ENCODE data around the gene GPT2. TPM values are rescaled to one million over a fixed set of nuclear protein-coding genes. Genes with fewer than 3 reads are reported as not detected.
"Not testable (repeated sequence)": the region's sequence is repeated elsewhere in the genome, so short reads cannot be mapped to it uniquely, and the experiment has no call there.

Gene GPT2
- total RNA-seq, 1 donor from 2014 or later, result 70.2 TPM

GRCh38 chr16:46868891-46869290, 15.3 kb upstream of the GPT2 start:
- FAIRE-seq, result not testable (repeated sequence)

GRCh38 chr16:46871597-46871996, 12.6 kb upstream of the GPT2 start:
- Histone ChIP-seq H3K27me3 (ENCODE audit: insufficient read depth, low read length) (no peaks in the 10 kb centered on the region), H3K79me2 (ENCODE audit: insufficient read depth, low read length) (no peaks in the 10 kb centered on the region), H3K36me3 (ENCODE audit: insufficient read depth, low read length) (no peaks in the 10 kb centered on the region), H3K4me2 (ENCODE audit: low read length) (no peak overlapping the region), H3K4me1 (ENCODE audit: insufficient read depth, low read length) (no peaks in the 10 kb centered on the region), H4K20me1 (ENCODE audit: insufficient read depth, low read length) (no peaks in the 10 kb centered on the region), H3K9me3 (ENCODE audit: insufficient read depth, low read depth, low read length) (no peaks in the 10 kb centered on the region), H3K4me3 (ENCODE audit: insufficient read depth, low read depth, low read length) (no peak overlapping the region), H3K9ac (ENCODE audit: low read length) (no peak overlapping the region), H2AFZ (ENCODE audit: low read depth, low read length) (no peak overlapping the region), H3K27ac (ENCODE audit: low read depth, low read length) (no peak overlapping the region)
- Mint-ChIP-seq H3K9me3 (ENCODE audit: unreplicated experiment) (peaks cover 2% of the 10 kb centered on the region), H3K27me3 (ENCODE audit: low read depth, unreplicated experiment) (peaks cover 6% of the 10 kb centered on the region), H3K4me3 (ENCODE audit: unreplicated experiment) (no peak overlapping the region), H3K36me3 (ENCODE audit: low read depth, unreplicated experiment) (peaks cover 2% of the 10 kb centered on the region), H3K4me1 (ENCODE audit: low read depth, unreplicated experiment) (no peaks in the 10 kb centered on the region), H3K27ac (ENCODE audit: unreplicated experiment) (no peak overlapping the region)
- DNase-seq (ENCODE audit: low read depth), result no peak
- no peak for TF ChIP-seq CTCF (IDR thresholded peaks at IDR 0.05; ENCODE audit: insufficient read depth, low read depth, low read length)
- no peak for TF ChIP-seq EZH2 (IDR thresholded peaks at IDR 0.05; ENCODE audit: insufficient read depth, low read length)
- FAIRE-seq, result no peak

More at GRCh38 chr16:46868891-46869290, 15.3 kb upstream of the GPT2 start:
- H3K27me3 ChIP-seq (ENCODE audit: insufficient read depth, low read length); DNase-seq (ENCODE audit: low read depth); H3K9me3 Mint-ChIP-seq (ENCODE audit: unreplicated experiment); H2AFZ ChIP-seq (ENCODE audit: low read depth, low read length); H4K20me1 ChIP-seq (ENCODE audit: insufficient read depth, low read length); H3K9me3 ChIP-seq (ENCODE audit: insufficient read depth, low read depth, low read length); H3K36me3 Mint-ChIP-seq (ENCODE audit: low read depth, unreplicated experiment); H3K4me3 Mint-ChIP-seq (ENCODE audit: unreplicated experiment); H3K4me1 Mint-ChIP-seq (ENCODE audit: low read depth, unreplicated experiment); H3K27ac Mint-ChIP-seq (ENCODE audit: unreplicated experiment); H3K4me2 ChIP-seq (ENCODE audit: low read length); H3K79me2 ChIP-seq (ENCODE audit: insufficient read depth, low read length); H3K4me1 ChIP-seq (ENCODE audit: insufficient read depth, low read length); H3K27ac ChIP-seq (ENCODE audit: low read depth, low read length); H3K9ac ChIP-seq (ENCODE audit: low read length); H3K27me3 Mint-ChIP-seq (ENCODE audit: low read depth, unreplicated experiment); H3K4me3 ChIP-seq (ENCODE audit: insufficient read depth, low read depth, low read length); H3K36me3 ChIP-seq (ENCODE audit: insufficient read depth, low read length): not testable (repeated sequence)

- H3K36me3 ChIP-seq (ENCODE audit: insufficient read depth, low read length), result no peaks in the 10 kb centered on the region
- H3K4me3 ChIP-seq (ENCODE audit: insufficient read depth, low read depth, low read length), result no peak overlapping the region
- TF ChIP-seq EZH2 (IDR thresholded peaks at IDR 0.05; ENCODE audit: insufficient read depth, low read length) (no peak), CTCF (IDR thresholded peaks at IDR 0.05; ENCODE audit: insufficient read depth, low read depth, low read length) (no peak)
- no peaks in the 10 kb centered on the region for H3K4me1 ChIP-seq (ENCODE audit: insufficient read depth, low read length)
- DNase-seq (ENCODE audit: low read depth) (no peak), FAIRE-seq (no peak)
- no peak overlapping the region for H3K27ac Mint-ChIP-seq (ENCODE audit: unreplicated experiment)
- no peak overlapping the region for H3K4me3 Mint-ChIP-seq (ENCODE audit: unreplicated experiment)
- H3K27me3 ChIP-seq (ENCODE audit: insufficient read depth, low read length), result no peaks in the 10 kb centered on the region
- H3K9me3 Mint-ChIP-seq (ENCODE audit: unreplicated experiment), result peaks cover 2% of the 10 kb centered on the region
- H3K4me1 Mint-ChIP-seq (ENCODE audit: low read depth, unreplicated experiment), result no peaks in the 10 kb centered on the region
- H3K27me3 Mint-ChIP-seq (ENCODE audit: low read depth, unreplicated experiment), result peaks cover 6% of the 10 kb centered on the region
- peaks cover 2% of the 10 kb centered on the region for H3K36me3 Mint-ChIP-seq (ENCODE audit: low read depth, unreplicated experiment)
- H3K4me2 ChIP-seq (ENCODE audit: low read length), result no peak overlapping the region
- no peaks in the 10 kb centered on the region for H3K79me2 ChIP-seq (ENCODE audit: insufficient read depth, low read length)
- no peaks in the 10 kb centered on the region for H3K9me3 ChIP-seq (ENCODE audit: insufficient read depth, low read depth, low read length)
- H4K20me1 ChIP-seq (ENCODE audit: insufficient read depth, low read length), result no peaks in the 10 kb centered on the region
- H2AFZ ChIP-seq (ENCODE audit: low read depth, low read length), result no peak overlapping the region
- no peak overlapping the region for H3K27ac ChIP-seq (ENCODE audit: low read depth, low read length)
- no peak overlapping the region for H3K9ac ChIP-seq (ENCODE audit: low read length)
Measured at GRCh38 chr16:46873201-46873600, 11.0 kb upstream of the GPT2 start.

Data from astrocyte (in vitro differentiated cells and primary cell).